HG03039 (cell line): ENCODE data around the gene PTPRN2.
A peak's percentile ranks its signal among the peaks of the same experiment; 100 is the strongest.
"Not testable (repeated sequence)": the region's sequence is repeated elsewhere in the genome, so short reads cannot be mapped to it uniquely, and the experiment has no call there.

Experiments used
- ATAC-seq: cut with Tn5 transposase; IDR thresholded peaks from one replicate; pipeline ENCODE4 v1.9.1; 2021; ENCODE audit warnings: mild to moderate bottlenecking, moderate library complexity; ENCODE audit not compliant: unreplicated experiment

Gene PTPRN2

GRCh38 chr7:158587162-158588084 is at the start of gene PTPRN2:
Gene PTPRN2 (minus strand): TSS chr7:158587823.
- peak; percentile 61 for ATAC-seq

GRCh38 chr7:158633055-158633956 is 45.7 kb upstream of the PTPRN2 start:
- no peak for ATAC-seq

- no peak for ATAC-seq
Observed at GRCh38 chr7:158631574-158632195, 44.1 kb upstream of the PTPRN2 start.

GRCh38 chr7:158626289-158626688 is 38.7 kb upstream of the PTPRN2 start:
- ATAC-seq = not testable (repeated sequence)

- no peak for ATAC-seq
Observed at GRCh38 chr7:158623241-158623640, 35.6 kb upstream of the PTPRN2 start.

- no peak for ATAC-seq
Observed at GRCh38 chr7:158620839-158621441, 33.3 kb upstream of the PTPRN2 start.

GRCh38 chr7:158620418-158620817 is 32.8 kb upstream of the PTPRN2 start:
- ATAC-seq = no peak

GRCh38 chr7:158618745-158619140 is 31.1 kb upstream of the PTPRN2 start:
- ATAC-seq = no peak

- no peak for ATAC-seq
Observed at GRCh38 chr7:158617737-158618128, 30.1 kb upstream of the PTPRN2 start.

- ATAC-seq = no peak
Observed at GRCh38 chr7:158616050-158616449, 28.4 kb upstream of the PTPRN2 start.

GRCh38 chr7:158614700-158615099 is 27.1 kb upstream of the PTPRN2 start:
- no peak for ATAC-seq

GRCh38 chr7:158613481-158613880 is 25.9 kb upstream of the PTPRN2 start:
- ATAC-seq = peak; percentile 75

GRCh38 chr7:158612546-158612945 is 24.9 kb upstream of the PTPRN2 start:
- ATAC-seq = no peak

GRCh38 chr7:158611541-158611940 is 23.9 kb upstream of the PTPRN2 start:
- no peak for ATAC-seq

GRCh38 chr7:158609313-158609974 is 21.8 kb upstream of the PTPRN2 start:
- no peak for ATAC-seq

GRCh38 chr7:158607563-158607962 is 19.9 kb upstream of the PTPRN2 start:
- no peak for ATAC-seq

- ATAC-seq = no peak
Observed at GRCh38 chr7:158606671-158607424, 19.2 kb upstream of the PTPRN2 start.

GRCh38 chr7:158606129-158606528 is 18.5 kb upstream of the PTPRN2 start:
- ATAC-seq = no peak
